Measurements from ENCODE around the gene DENND1B.
"Not testable (repeated sequence)": the region's sequence is repeated elsewhere in the genome, so short reads cannot be mapped to it uniquely, and the experiment has no call there.

The DENND1B gene

DNA sequence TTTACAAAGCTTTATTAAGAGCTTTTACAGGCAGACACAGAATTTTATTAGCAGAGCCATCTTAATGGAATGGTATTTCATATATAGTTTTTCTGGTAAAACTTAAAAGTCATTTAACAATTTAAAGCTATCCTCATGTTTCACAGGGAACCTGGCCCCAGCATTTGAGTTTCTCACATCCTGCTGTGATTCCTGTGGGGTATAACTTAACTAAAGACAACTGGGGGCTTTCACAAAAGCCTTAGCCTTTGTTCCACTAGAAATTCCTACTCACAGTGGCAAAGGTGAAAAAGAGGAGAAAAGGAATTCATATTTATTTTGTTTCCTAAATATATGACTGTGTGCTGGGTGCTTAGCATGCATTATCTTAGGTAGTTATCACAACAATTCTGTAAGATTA, 233.9 kb downstream of the DENND1B start:
- DNase-seq: no peak

DNA sequence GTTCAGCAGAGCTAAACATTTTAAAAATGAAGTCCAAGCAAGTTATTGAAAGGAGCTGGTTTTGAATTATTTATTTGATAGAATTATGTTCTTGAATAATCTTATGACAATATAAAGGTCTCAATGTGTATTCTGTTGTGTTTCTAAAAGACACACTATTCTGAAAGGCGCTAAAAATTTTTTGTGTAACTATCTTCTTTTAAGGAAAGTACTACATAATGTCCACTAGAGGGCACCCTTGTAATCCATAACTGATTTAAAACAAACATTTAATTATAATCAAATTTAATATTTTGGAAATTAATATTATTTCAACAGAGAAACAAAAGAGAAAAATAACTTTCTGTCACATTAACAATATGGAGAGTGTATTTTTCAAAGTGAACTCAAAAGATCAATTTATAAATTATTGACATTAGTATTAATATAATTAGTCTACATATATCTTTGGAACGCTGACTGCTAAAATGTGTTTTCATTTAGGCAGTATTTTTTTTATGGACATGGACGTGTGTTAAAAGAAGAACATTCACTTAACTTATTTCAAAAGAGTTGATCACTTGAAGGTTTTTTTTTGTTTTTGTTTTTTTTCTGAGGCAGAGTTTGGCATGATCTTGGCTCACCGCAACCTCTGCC, 248.4 kb downstream of the DENND1B start:
- peak; percentile 20 for DNase-seq

DNA sequence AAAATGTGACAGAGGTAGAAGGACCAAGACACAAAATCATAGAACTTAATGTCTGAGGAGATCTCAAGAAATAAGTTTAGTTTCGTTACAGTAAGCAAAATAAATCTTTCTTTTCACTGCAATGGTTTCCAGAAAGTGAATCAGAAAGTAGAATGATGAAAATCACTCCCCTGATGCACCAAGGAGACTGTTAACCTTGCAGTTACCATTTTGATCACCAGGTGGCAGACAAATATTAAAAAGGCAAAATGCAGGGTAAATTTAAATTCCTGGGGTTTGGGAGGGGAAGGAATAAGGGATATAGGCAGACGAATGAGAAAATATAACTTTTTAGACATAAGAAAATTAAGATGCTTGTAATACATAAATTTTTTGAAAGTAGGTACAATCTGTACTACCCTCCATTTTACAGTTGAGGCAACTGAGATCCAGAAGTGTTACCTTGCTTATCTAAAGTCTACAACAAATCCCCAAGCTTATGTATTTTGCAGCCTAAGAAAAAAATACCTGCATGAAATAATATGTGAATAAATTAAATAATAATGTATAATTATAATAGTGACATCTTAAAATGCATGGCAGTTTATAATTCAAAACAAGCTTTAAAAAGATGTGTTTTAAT, 254.1 kb downstream of the DENND1B start:
- peak; percentile 55 for DNase-seq

DNA sequence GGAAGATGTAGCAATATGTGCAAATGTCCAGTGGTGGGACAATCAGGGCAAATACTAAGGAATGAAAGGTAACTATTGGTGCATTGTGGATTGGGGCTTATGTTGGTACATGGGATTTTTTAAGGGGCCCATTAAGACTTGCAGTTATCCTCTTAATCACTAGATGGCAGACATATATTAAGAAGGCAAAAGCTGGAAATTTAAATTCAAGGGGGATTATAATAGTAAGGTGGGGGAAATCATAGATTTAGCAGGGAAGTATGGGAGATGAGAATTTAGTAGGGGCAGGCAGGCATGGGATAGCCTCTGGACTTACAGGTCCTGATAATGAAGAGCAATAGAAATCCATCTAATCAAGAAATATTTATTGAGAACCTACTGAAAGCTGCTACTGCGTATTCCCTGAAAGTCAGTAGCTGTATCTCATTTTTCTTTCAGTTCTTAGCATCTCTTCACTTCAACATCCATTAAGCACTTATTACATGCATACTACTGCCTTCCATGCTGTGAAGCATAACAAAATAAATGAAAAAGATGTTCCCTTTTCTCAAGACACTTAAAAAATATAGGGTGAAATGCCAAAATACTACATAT, 255.4 kb downstream of the DENND1B start:
- DNase-seq: peak; percentile 14

DNA sequence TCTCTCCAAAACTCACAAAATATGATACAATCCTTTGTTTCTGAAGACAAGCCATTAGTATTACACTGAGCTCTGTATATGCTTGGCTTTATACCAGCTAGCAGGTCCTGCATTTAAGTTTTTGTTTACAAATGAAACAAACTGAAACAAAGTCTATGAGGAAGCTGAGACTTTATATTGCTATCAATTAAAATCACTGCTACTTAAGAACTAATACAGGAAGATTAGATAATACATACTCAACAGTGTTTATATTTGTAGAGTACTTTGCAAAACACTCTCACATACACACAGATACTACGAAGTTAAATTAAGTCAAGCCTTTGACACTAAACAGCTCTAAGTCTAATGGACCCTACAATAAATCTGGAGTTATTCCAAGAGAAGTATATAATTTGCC, 259.9 kb downstream of the DENND1B start:
- DNase-seq: no peak

DNA sequence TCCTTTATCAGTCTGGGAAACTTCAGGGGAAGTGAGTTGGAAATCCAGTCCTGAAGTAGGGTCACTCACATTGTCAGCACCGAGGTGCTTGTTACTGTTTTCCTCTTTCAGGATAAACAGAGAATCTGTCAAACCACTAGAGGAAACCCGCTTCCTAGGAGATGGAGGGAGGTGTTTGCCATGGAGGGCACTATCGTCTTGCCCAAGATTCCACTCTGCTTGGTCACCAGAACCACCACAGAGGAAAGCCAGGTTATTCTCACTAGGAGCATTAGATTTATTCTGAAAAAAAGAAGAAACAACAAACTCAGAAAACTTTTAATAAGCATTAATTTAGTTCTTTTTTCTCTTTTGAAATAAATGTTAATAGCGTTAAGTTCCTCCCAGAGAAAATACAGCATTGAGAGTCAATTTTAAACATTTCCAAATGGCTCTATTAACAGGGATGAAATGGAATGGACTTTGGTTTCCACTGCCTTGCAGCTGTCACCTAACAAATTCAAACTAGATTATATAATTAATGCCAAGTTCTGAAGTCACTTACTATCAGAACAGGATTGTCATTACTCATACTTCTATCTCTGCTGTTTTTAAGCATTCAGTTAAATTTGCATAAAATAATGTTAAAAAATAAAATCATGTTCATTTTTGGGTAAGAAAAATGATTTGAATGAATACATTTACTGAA, 264.4 kb downstream of the DENND1B start:
- no peak for DNase-seq

DNA sequence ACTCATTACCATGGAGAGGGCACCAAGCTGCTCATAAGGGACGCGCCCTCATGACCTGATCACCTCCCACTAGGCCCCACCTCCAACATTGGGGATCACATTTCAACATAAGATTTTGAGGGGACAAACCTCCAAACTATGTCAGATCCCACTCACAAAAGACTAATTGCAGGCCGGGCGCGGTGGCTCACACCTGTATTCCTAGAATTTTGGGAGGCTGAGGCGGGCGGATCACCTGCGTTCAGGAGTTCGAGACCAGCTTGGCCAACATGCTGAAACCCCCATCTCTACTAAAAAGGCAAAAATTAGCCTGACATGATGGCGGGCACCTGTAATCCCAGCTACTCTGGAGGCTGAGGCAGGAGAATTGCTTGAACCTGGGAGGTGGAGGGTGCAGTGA, 278.6 kb downstream of the DENND1B start:
- no peak for DNase-seq

DNA sequence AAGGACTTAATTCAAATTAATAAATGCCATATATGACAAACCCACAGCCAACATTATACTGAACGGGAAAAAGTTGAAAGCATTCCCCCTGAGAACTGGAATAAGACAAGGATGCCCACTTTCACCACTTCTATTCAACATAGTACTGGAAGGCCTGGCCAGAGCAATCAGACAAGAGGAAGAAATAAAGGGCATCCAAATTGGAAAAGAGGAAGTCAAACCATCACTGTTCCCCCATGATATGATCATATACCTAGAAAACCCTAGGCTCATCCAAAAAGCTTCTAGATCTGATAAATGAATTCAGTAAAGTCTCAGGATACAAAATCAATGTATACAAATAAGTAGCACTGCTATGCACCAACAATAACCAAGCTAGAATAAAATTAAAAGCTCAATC, 283.8 kb downstream of the DENND1B start:
- DNase-seq: not testable (repeated sequence)

DNA sequence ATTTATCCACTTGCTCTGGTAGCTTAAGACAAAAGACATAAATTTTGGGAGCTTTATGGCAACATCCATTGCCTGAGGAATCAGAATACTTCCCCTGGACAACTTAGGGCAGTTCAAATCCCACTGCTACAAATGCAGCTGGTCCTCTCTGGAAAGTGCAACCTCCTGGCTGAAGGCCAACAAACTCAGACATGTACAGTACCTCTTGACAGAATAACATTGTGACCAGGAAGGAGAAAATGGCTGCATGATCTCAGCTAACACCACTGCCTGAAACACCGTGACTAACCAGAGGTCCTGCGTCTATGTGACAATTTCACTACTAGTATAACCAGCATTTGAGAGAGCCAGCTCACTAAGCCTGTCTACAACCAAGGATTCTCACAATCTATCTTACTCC, 288.3 kb downstream of the DENND1B start:
- DNase-seq: no peak

DNA sequence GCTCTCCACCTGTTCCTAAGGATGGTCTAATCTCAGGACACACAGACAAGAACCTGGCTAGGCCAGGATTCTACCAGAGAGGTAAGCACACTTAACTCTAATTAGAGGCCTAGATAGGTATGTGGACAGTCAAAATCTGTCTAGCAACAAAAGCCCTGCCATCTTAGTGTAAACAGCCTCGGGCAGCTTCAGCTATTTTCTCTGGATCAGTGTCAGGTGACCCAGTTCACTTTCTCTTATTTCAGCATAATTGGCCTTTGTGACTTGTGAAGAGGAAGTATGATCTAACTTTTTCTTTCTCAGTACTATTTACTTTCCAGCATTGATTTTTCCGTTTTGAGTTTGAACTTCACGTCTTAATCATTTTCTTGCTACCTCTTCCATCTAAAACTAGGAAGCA, 289.5 kb downstream of the DENND1B start:
- DNase-seq: no peak

DNA sequence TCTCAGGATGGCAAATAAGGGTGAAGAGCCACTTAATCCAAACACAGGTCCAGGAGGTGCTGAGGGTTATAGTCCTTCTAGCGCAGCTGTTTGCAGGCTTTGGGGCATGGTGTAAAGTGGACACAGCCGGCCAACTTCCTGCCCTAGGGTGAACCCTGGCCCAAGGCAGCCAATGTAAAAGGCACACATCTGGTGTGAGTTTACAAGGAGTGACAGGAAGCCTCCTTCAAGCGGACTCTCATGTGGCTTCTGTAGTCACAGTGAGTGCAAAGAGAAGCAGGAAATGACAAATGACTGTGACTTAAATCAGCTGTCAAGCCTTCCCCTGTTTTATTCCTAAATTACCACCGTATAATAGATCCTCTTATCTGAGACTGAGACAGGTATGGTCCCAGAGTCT, 294.2 kb downstream of the DENND1B start:
- no peak for DNase-seq

DNA sequence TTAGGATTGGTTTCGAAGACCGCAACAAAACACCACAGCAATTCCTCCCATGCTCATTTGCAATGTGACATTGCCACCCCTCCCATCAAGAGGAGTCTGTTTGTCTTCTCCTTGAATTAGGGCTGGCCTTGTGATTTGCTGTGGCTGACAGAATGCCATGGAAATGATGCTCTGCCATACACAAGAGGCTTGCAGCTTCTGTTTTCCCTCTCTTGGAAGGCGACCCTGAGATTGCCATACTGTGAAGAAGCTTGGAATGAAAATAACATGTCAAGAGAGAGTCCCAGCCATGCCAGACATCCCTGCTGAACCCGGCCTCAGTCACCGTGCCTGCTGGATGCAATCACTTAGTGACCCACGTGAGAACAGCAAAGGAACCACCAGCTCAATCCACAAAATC, 294.8 kb downstream of the DENND1B start:
- DNase-seq: no peak

DNA sequence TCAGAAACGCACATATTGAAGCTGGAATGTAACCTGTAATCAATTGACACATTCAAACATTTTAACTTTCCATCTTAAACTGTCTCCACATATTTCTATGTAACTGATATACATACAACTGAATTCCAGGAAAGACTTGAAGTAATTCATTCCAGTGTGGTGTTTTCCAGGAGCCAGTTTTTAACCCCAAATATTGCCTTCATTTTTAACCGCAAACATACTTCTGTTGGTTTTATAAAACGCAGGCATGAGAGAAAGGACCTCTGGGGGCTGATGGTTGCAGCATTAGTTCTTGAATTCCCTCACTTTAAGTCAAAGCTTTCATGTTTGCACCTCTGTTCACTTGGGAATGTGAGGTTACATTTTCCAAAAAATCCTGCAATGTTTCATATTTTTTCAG, 303.1 kb downstream of the DENND1B start:
- peak; percentile 61 for DNase-seq

DNA sequence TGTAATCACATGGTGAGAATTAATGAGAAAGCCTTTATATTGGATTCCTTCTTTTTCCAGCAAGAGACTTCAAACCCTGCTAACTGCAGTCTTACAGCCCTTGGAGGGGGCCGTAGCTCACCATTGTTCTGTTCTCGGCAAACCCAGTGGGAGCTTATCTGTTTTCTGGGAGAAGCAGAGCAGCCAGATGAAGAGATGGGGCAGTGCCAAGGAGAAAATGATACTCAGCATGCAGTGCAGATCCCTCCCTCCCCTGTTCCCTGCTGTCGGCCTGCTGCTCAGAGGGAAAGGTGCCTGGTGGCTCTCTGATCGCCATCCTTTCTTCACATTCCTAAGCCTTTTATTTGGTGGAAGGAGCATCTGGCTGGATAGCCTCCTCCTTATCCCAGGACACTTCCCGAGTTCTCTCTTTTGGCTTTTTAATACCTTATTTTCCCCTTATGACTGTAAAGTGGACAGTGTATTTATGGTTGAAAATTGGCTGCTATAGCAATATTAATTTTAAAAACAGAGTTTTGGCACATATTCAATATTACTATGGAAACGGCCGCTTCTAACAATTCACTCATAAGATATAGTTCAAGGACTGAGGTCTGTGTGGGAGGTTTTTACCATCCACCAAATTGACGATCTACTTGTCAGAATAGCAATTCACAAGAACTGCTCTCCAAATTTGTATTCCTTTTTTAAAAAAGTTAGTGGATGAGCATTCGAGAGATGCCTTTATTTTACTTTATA, 303.9 kb downstream of the DENND1B start:
- DNase-seq: peak; percentile 2

DNA sequence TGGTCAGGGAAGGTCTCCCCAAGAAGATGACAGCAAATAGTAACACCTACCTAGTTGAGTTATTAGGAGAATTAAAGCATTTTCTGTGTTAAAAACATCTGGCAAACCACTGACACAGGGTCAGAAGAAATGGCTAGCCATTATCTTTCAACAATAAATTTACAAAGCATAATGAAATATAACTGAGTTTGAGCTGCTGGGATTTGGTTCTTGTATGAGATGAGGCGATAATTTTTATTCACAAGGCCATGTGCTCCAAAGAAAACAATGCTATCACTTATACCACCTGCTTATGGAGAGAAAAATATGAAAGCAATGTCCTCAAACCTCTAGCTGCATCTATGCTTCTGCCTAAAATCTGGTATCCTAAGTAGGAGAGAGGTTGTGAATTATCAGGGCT, 304.9 kb downstream of the DENND1B start:
- DNase-seq: no peak

DNA sequence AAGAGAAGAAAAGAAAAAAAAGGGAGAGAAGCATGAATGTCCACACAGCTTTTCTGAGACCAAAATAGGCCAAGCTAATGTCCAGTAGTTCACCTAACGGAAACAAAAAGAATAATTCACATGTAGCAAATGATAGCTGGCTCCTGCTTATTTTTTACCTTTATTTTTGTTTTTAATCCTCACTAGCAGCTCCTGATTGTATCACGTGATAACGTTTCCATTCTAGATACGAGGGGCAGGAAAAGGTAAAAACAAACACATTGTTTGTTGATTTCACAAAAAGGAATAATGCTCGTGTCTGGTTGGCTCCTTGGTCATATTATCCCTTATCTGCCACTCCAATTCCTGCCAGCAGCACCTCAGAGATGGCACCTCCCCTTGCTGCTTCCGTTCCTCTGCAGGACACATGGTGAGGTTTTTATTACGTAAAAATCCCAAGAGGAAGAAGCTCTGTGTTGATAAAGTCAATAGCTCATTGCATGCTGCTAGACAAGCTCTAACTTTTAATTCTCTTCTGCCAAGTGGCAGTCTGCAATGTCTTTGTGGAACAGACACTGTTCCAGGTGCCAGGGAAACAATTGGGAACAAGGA, 305.6 kb downstream of the DENND1B start:
- no peak for DNase-seq

DNA sequence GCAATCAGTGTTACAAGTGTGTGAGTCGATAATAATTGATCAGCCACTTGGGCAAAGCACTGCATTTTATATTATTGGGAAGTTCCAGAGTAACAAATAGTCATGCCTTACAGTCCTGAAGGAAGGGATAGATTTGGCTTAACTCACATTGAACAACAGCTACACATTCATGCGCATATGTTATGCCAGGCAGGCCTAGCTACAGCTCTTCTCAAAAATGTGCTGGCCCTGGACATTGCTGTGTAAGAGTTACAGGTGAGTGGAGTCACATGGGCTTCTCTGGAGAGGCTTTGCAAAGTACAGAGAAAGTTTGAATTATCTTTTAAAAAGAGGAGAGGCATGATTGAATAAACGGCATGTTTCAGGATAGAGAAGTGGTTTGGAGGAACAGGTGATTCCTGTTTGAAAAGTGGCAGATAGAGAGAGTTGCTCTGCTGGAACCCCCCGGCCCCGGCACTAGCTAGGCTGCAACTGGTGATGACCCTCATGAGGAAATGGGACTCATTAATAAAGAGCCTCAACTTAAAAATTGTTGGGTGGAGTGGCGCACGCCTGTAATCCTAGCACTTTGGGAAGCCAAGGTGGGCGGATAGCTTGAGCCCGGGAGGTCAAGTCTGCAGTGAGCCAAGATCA, 306.6 kb downstream of the DENND1B start:
- no peak for DNase-seq

DNA sequence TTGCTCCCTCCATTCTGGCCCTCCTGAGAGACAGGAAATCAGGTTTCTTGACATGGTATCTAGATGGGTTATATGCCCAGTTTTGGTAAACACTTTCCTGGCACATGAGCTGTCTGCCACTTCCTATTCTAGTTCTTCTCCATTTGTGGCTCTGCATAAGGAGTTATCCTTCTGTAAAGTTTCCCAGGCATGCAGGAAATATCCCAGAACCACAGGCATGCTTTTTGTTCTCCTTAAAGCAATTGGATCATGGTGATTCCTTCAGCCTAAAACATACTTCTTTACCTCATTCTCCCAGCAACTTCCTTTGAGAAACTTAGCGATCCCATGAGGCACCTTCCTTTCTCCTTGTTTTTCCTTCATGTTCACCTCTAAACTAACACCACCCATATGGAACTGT, 307.4 kb downstream of the DENND1B start:
- peak; percentile 73 for DNase-seq

DNA sequence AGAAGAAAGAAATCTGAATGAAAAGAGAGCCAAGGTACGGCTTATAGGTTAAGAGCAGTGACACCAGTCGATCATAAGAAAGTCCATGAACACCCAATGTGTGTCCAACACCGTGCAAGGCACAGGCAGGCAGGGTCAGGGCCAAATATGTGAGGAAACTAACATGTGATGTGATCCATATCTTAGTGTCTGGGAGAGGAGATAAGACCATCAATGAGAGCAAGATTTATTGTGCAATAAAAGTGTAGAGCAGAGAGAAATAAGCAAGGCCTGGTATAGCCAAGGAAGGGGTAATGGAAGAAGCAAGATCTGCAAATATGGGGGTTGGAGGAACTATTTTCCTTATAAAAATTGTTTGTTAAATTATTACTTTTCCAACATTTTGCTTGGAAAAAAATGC, 308.5 kb downstream of the DENND1B start:
- no peak for DNase-seq

DNA sequence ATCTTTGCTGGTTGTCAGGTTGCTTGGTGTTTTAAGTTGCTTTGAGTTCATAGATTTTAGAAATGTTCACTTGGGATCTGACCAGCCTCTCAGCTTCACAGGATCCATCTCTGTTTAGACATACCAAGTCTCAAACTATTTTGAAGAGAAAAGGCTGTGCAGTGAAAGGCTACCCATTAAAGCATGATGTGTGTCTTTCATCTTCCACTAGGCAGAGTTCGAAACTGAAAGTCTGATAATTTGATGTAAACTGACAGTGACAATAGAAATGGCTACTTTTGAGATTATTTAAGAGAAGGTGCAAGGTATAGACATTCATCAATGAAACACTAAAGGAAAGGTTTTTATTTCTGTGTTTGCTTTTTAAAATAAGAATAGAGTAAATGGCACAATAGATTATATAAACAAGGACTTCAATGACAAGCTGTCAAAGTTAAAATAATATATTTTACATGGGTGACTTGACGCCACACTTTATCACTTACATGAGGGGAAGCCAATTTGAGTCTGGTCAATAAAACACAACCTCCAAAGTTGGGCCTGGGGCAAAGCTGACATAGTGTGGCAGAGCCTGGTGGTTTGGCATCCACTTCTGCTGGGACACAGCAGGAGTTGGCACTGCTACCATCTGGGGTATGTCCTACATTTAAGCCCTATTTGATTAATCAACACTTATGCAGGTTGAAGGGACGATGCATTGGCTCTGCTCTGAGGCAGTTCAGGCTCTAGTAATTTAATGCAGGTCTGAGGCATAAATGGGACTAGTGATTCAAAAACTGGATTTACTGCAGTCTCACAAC, 309.6 kb downstream of the DENND1B start:
- DNase-seq: no peak

DNA sequence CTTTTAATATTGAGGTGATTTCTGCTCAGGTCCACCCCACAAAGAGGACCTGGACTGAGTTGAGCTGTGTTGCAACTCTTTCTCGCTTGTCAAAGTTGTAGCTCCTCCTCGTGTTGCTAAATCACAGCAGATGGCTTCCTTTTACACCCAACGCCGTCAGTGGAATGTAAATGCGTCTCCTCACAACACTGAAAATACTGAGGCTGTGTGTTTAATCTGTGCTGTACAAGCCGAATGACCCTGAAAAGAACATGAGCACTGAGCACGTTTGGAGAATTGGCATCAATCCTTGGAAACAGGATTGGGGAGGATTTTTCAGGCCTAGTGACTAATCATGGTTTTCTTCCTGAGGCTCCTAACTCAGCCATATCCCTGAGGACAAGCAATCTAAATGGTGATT, 311.2 kb downstream of the DENND1B start:
- DNase-seq: peak; percentile 86

DNA sequence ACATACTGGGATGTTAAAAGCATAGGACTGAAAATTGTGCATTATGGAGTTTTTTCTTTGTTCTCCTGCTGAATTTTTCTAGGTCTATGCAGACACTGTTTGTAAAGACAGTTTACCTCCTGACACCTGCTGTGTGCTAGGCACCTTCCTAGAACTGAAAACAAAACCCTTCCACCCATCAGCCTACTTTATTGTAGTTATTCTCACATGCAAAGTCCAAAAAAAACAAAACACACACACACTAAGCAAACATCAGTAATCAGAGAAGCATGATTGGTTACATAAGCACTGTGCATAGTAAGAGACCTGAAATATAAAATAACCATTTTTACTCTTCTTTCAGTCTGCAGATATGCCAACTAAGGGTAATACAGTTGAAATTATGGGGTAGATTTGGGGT, 312.1 kb downstream of the DENND1B start:
- no peak for DNase-seq

Data from fibroblast of skin of right biceps (primary cell).